ENCODE measurements around the gene RBM20. TPM values are rescaled to one million over a fixed set of nuclear protein-coding genes. Genes with fewer than 3 reads are reported as not detected.
"Not testable (repeated sequence)": the region's sequence is repeated elsewhere in the genome, so short reads cannot be mapped to it uniquely, and the experiment has no call there.

The RBM20 gene
- total RNA-seq, 1 donor from 2014 or later = 1.5 TPM

- no peak for DNase-seq (ENCODE audit: low spot score, unreplicated experiment)
- H3K4me3 Mint-ChIP-seq (ENCODE audit: low read depth) = no peak overlapping the region
These were observed 25.9 kb upstream of the RBM20 start for GRCh38 chr10:110618230-110618610.

GRCh38 chr10:110619514-110620397 lies 24.4 kb upstream of the RBM20 start:
- Mint-ChIP-seq H3K36me3 (ENCODE audit: insufficient read depth) (no peaks in the 10 kb centered on the region), H3K4me1 (ENCODE audit: low read depth) (peaks cover 4% of the 10 kb centered on the region), H3K4me3 (ENCODE audit: low read depth) (no peak overlapping the region), H3K9me3 (ENCODE audit: low read depth) (no peaks in the 10 kb centered on the region), H3K27me3 (no peaks in the 10 kb centered on the region), H3K27ac (no peak overlapping the region)
- no peak for TF ChIP-seq CTCF (IDR thresholded peaks at IDR 0.05; ENCODE audit: unreplicated experiment)
- no peak for DNase-seq (ENCODE audit: low spot score, unreplicated experiment)

More at GRCh38 chr10:110618230-110618610, 25.9 kb upstream of the RBM20 start:
- H3K4me1 Mint-ChIP-seq (ENCODE audit: low read depth) = peaks cover 6% of the 10 kb centered on the region
- no peaks in the 10 kb centered on the region for H3K9me3 Mint-ChIP-seq (ENCODE audit: low read depth)
- no peak for TF ChIP-seq CTCF (IDR thresholded peaks at IDR 0.05; ENCODE audit: unreplicated experiment)
- H3K27me3 Mint-ChIP-seq = no peaks in the 10 kb centered on the region
- H3K27ac Mint-ChIP-seq = no peak overlapping the region
- no peaks in the 10 kb centered on the region for H3K36me3 Mint-ChIP-seq (ENCODE audit: insufficient read depth)

- DNase-seq (ENCODE audit: low spot score, unreplicated experiment) = no peak
- Mint-ChIP-seq H3K27ac (no peak overlapping the region), H3K36me3 (ENCODE audit: insufficient read depth) (no peaks in the 10 kb centered on the region), H3K4me1 (ENCODE audit: low read depth) (peaks cover 2% of the 10 kb centered on the region), H3K4me3 (ENCODE audit: low read depth) (no peak overlapping the region), H3K27me3 (no peaks in the 10 kb centered on the region), H3K9me3 (ENCODE audit: low read depth) (no peaks in the 10 kb centered on the region)
- TF ChIP-seq CTCF (IDR thresholded peaks at IDR 0.05; ENCODE audit: unreplicated experiment) = no peak
These were observed 23.8 kb upstream of the RBM20 start for GRCh38 chr10:110620398-110620719.

- H3K27me3 Mint-ChIP-seq; H3K36me3 Mint-ChIP-seq (ENCODE audit: insufficient read depth); H3K4me3 Mint-ChIP-seq (ENCODE audit: low read depth); DNase-seq (ENCODE audit: low spot score, unreplicated experiment); H3K4me1 Mint-ChIP-seq (ENCODE audit: low read depth); H3K9me3 Mint-ChIP-seq (ENCODE audit: low read depth); H3K27ac Mint-ChIP-seq: not testable (repeated sequence)
These were observed 20.8 kb upstream of the RBM20 start for GRCh38 chr10:110623316-110623715.

GRCh38 chr10:110625356-110625894 lies 18.7 kb upstream of the RBM20 start:
- TF ChIP-seq CTCF (IDR thresholded peaks at IDR 0.05; ENCODE audit: unreplicated experiment) = no peak
- no peaks in the 10 kb centered on the region for H3K27me3 Mint-ChIP-seq
- no peaks in the 10 kb centered on the region for H3K36me3 Mint-ChIP-seq (ENCODE audit: insufficient read depth)
- no peak overlapping the region for H3K27ac Mint-ChIP-seq
- no peaks in the 10 kb centered on the region for H3K9me3 Mint-ChIP-seq (ENCODE audit: low read depth)
- no peak overlapping the region for H3K4me3 Mint-ChIP-seq (ENCODE audit: low read depth)
- no peak for DNase-seq (ENCODE audit: low spot score, unreplicated experiment)
- peaks cover 14% of the 10 kb centered on the region for H3K4me1 Mint-ChIP-seq (ENCODE audit: low read depth)

All from progenitor cell of endocrine pancreas (in vitro differentiated cells).